ENCODE measurements around the gene TBC1D14.

- TF ChIP-seq CTCF (IDR thresholded peaks at IDR 0.05; ENCODE audit: low read depth, low read length): no peak
- TF ChIP-seq EZH2phosphoT487 (IDR thresholded peaks at IDR 0.05; ENCODE audit: low read depth): no peak
Observed at GRCh38 chr4:7027284-7027683, 117.7 kb downstream of the TBC1D14 start.
